ENCODE data around the gene GPR141.

GRCh38 chr7:37735196-37735595 lies 51.6 kb downstream of the GPR141 start:
- TF ChIP-seq CTCF (IDR thresholded peaks at IDR 0.05), result no peak
- no peak for TF ChIP-seq POLR2A (IDR thresholded peaks at IDR 0.05)
